Activated B cell treated with CpG ODN at 0.5 μM for 24 hours (primary cell): ENCODE results near the gene CD7. TPM values are rescaled to one million over a fixed set of nuclear protein-coding genes. Genes with fewer than 3 reads are reported as not detected.
"Not testable (repeated sequence)": the region's sequence is repeated elsewhere in the genome, so short reads cannot be mapped to it uniquely, and the experiment has no call there.

ENCODE experiments used
- ATAC-seq: fragments of 200-7000 bp; cut with Tn5 transposase; one replicate; pipeline ENCODE4 v1.10.0; 2021; ENCODE audit warnings: low read depth, mild to moderate bottlenecking, moderate library complexity
- CTCF ChIA-PET: fragments of 350-600 bp; sonication (Branson Sonifier 250); formaldehyde crosslinking; loops from one replicate; lab custom pipeline; 2021; ENCODE audit warnings: antibody characterized with exemption; lab: Charles Lee
- POLR2A ChIA-PET: fragments of 350-600 bp; sonication (Branson Sonifier 250); formaldehyde crosslinking; loops from one replicate; lab custom pipeline; 2021; ENCODE audit warnings: antibody characterized with exemption; lab: Charles Lee
- DNase-seq: peaks from one replicate; pipeline ENCODE4 v3.0.0; 2022
- H3K27ac Mint-ChIP-seq: one replicate; pipeline ENCODE4 v1.8.0; 2020; ENCODE audit warnings: mixed read lengths
- H3K27me3 Mint-ChIP-seq: one replicate; pipeline ENCODE4 v1.8.0; 2021; ENCODE audit warnings: mixed read lengths
- H3K36me3 Mint-ChIP-seq: one replicate; pipeline ENCODE4 v1.8.0; 2021; ENCODE audit warnings: low read depth, mixed read lengths
- H3K4me1 Mint-ChIP-seq: one replicate; pipeline ENCODE4 v1.8.0; 2021; ENCODE audit warnings: mixed read lengths
- H3K4me3 Mint-ChIP-seq: one replicate; pipeline ENCODE4 v1.8.0; 2020; ENCODE audit warnings: mild to moderate bottlenecking, mixed read lengths
- H3K9me3 Mint-ChIP-seq: one replicate; pipeline ENCODE4 v1.8.0; 2020; ENCODE audit warnings: mixed read lengths
- intact Hi-C: fragments of 100-400 bp; cut with micrococcal nuclease; formaldehyde crosslinking; loops from one replicate; pipeline ENCODE4 v1.15.1; 2024
- total RNA-seq: library from RNA; stranded (reverse); gene quantifications from 2 replicates; pipeline ENCODE4 v1.2.3, GENCODE V29; 2022
- TF ChIP-seq, protein P1 (sequence below): fragments of 200-600 bp; IDR thresholded peaks from one replicate; pipeline ENCODE4 v1.8.0; 2022; ENCODE audit warnings: antibody characterized with exemption, mild to moderate bottlenecking

The CD7 gene
- 0.32 and 0.42 TPM in 2 replicates for total RNA-seq

DNA sequence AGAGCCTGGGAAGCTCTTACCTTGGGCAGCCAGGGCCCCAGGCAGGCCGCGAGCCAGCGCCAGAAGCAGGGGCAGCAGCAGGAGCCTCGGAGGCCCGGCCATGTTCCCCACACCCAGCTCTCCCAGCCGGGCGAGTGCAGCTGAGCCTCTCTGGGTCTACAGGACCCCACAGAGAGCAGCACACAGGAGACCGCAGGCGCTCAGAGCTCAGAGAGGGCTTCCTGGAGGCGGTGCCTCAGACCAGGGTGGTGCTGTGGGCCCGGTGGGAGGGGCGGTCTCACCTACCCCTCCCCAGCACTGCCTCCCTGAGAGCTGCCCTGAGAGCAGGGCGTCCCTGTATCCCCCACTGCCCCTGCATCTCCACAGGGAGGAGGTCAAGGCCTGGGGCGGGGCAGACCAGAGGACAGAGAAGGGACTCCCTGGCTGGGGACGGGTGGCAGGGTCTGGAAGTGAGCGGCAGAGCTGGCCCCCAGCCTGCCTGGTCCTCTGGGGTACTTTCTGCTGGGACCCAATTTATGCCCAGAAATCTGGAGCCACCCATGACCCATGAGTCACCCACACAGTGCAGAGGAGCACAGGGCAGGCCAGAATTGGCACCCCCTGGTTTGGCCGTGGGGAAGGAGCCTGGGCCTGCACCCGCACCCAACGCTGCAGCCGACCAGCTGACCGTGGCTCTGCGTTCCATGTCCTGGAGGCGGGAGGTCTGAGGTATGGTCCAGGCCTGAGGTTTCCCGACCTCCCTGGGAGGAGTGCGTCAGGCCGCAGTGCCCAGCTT is at the start of gene CD7:
CD7 (minus strand) TSS at position 215 of the 775 bp plus-strand sequence; CDS start at position 102, 113 bp downstream.
- Mint-ChIP-seq H3K4me1 (peaks cover 21% of the 10 kb centered on the region), H3K36me3 (no peaks in the 10 kb centered on the region), H3K27ac (no peak within 1 kb of the TSS), H3K4me3 (no peak within 1 kb of the TSS), H3K27me3 (peaks cover 16% of the 10 kb centered on the region), H3K9me3 (no peaks in the 10 kb centered on the region)
- intact Hi-C loops = no loop called here
- CTCF ChIA-PET = no interaction called here
- ATAC-seq (no peak), DNase-seq (no peak)
- TF ChIP-seq, protein P1, sequence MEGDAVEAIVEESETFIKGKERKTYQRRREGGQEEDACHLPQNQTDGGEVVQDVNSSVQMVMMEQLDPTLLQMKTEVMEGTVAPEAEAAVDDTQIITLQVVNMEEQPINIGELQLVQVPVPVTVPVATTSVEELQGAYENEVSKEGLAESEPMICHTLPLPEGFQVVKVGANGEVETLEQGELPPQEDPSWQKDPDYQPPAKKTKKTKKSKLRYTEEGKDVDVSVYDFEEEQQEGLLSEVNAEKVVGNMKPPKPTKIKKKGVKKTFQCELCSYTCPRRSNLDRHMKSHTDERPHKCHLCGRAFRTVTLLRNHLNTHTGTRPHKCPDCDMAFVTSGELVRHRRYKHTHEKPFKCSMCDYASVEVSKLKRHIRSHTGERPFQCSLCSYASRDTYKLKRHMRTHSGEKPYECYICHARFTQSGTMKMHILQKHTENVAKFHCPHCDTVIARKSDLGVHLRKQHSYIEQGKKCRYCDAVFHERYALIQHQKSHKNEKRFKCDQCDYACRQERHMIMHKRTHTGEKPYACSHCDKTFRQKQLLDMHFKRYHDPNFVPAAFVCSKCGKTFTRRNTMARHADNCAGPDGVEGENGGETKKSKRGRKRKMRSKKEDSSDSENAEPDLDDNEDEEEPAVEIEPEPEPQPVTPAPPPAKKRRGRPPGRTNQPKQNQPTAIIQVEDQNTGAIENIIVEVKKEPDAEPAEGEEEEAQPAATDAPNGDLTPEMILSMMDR = no peak
- POLR2A ChIA-PET = interaction anchor here (1.5 kb wide), 1 partner anchor 20 kb away, joined by 11 read pairs; no protein-coding TSS in a partner anchor

- ChIA-PET CTCF (interaction anchor here (1.1 kb wide), 1 partner anchor 11 kb away, joined by 6 read pairs; no protein-coding TSS in a partner anchor), POLR2A (no interaction called here)
- no peak overlapping the region for H3K4me3 Mint-ChIP-seq
- no peak for DNase-seq
- TF ChIP-seq, protein P1 = no peak
- peaks cover 21% of the 10 kb centered on the region for H3K27me3 Mint-ChIP-seq
- ATAC-seq = no peak
- H3K36me3 Mint-ChIP-seq = no peaks in the 10 kb centered on the region
- H3K27ac Mint-ChIP-seq = no peak overlapping the region
- intact Hi-C loops = no loop called here
- peaks cover 11% of the 10 kb centered on the region for H3K4me1 Mint-ChIP-seq
- no peaks in the 10 kb centered on the region for H3K9me3 Mint-ChIP-seq
Measured at GRCh38 chr17:82366749-82367148, 49.3 kb upstream of the CD7 start.

DNA sequence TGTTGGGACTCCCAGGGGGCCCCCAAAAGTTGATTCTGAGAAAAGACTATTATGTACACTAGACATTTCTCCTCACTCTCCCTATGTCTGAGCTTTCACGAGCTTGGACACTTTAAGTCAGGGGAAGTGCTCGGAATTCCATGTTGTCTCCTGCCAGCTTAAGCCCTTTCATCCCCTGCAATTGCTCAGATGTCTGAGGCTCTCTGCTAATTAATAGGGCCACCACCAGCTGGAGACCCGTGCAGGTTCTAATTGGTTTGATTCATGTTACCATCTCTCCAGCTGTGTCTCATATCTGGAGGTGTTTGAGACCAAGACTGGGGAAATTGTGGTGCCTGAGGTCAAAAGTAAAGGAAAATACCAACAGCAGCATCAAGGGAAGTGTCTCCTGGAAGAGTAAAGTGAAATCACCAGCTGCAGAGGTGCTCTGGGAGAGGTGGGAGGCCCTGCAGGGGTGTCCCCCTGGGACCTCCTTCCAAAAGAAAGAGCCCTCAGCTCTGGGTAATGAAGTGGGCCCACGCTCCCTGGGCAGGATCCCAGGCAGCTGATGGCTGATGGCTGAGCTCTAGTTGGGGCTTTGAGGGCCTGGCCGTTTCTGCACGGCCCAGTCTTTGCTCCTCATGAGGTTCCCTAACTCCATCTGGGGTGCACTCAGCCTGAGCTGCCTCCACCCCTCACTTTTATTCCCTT is 48.3 kb upstream of the CD7 start:
- peaks cover 6% of the 10 kb centered on the region for H3K4me1 Mint-ChIP-seq
- H3K27me3 Mint-ChIP-seq = peaks cover 19% of the 10 kb centered on the region
- TF ChIP-seq, protein P1 = no peak
- POLR2A ChIA-PET = interaction anchor here (0.5 kb wide), 1 partner anchor 13 kb away, joined by 3 read pairs; no protein-coding TSS in a partner anchor
- no peak for ATAC-seq
- CTCF ChIA-PET = interaction anchor here (1.1 kb wide), 1 partner anchor 10 kb away, joined by 6 read pairs; no protein-coding TSS in a partner anchor
- no peak overlapping the region for H3K27ac Mint-ChIP-seq
- H3K4me3 Mint-ChIP-seq = no peak overlapping the region
- H3K9me3 Mint-ChIP-seq = no peaks in the 10 kb centered on the region
- intact Hi-C loops = no loop called here
- H3K36me3 Mint-ChIP-seq = no peaks in the 10 kb centered on the region
- DNase-seq = no peak

DNA sequence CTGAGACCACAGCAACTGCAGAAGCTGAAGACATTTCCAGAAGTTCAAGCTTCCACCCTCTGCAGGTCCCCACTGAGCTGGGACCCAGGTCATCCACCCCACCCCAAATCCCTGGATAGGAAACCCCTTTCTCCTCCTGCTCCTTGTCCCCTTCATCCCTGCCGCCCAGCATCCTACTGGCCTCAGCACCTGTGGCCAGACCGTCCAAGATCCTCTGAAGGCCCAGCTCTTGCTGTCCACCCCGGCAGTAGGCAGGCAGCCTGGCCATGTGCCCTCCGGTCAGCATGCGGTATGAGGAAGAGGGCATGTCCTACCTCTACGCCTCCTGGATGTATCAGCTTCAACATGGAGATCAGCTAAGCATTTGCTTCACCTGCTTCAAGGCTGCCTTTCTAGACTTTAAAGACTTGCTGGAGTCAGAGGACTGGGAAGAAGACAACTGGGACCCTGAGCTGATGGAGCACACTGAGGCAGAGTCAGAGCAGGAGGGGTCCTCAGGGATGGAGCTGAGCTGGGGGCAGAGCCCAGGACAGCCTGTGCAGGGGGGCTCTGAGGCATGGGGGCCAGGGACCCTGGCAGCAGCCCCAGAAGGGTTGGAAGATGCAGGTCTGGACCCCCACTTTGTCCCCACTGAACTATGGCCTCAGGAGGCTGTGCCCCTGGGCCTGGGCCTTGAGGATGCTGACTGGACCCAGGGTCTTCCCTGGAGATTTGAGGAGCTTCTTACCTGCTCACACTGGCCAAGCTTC is 44.7 kb upstream of the CD7 start:
- Mint-ChIP-seq H3K27ac (no peak overlapping the region), H3K27me3 (peaks cover 8% of the 10 kb centered on the region), H3K36me3 (no peaks in the 10 kb centered on the region), H3K4me1 (peaks cover 7% of the 10 kb centered on the region), H3K9me3 (no peaks in the 10 kb centered on the region), H3K4me3 (no peak overlapping the region)
- DNase-seq (no peak), ATAC-seq (no peak)
- POLR2A ChIA-PET = no interaction called here
- TF ChIP-seq, protein P1 = no peak
- CTCF ChIA-PET = no interaction called here
- intact Hi-C loops = no loop called here

DNA sequence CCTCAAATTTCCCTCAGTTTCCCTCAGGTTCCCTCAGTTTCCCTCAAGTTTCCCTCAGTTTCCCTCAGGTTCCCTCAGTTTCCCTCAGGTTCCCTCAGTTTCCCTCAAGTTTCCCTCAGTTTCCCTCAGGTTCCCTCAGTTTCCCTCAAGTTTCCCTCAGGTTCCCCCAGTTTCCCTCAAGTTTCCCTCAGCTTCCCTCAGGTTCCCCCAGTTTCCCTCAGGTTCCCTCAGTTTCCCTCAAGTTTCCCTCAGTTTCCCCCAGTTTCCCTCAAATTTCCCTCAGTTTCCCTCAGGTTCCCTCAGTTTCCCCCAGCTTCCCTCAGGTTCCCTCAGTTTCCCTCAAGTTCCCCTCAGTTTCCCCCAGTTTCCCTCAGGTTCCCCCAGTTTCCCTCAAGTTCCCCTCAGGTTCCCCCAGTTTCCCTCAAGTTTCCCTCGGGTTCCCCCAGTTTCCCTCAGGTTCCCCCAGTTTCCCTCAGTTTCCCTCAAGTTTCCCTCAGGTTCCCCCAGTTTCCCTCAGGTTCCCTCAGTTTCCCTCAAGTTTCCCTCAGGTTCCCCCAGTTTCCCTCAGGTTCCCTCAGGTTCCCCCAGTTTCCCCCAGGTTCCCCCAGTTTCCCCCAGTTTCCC is 42.2 kb upstream of the CD7 start:
- H3K27ac Mint-ChIP-seq, CTCF ChIA-PET, H3K9me3 Mint-ChIP-seq, POLR2A ChIA-PET, H3K4me3 Mint-ChIP-seq, intact Hi-C loops, DNase-seq, ATAC-seq, H3K36me3 Mint-ChIP-seq, H3K4me1 Mint-ChIP-seq: not testable (repeated sequence)
- H3K27me3 Mint-ChIP-seq = peaks cover 13% of the 10 kb centered on the region
